DMS153 treated with DMSO at 0.1 percent for 48 hours (cell line): ENCODE measurements around the gene ATP8B3.

Experiments used
- DNase-seq: peaks from one replicate; lab custom pipeline; 2025; ENCODE audit not compliant: unreplicated experiment; lab: John Stamatoyannopoulos, UW

Gene ATP8B3

DNA sequence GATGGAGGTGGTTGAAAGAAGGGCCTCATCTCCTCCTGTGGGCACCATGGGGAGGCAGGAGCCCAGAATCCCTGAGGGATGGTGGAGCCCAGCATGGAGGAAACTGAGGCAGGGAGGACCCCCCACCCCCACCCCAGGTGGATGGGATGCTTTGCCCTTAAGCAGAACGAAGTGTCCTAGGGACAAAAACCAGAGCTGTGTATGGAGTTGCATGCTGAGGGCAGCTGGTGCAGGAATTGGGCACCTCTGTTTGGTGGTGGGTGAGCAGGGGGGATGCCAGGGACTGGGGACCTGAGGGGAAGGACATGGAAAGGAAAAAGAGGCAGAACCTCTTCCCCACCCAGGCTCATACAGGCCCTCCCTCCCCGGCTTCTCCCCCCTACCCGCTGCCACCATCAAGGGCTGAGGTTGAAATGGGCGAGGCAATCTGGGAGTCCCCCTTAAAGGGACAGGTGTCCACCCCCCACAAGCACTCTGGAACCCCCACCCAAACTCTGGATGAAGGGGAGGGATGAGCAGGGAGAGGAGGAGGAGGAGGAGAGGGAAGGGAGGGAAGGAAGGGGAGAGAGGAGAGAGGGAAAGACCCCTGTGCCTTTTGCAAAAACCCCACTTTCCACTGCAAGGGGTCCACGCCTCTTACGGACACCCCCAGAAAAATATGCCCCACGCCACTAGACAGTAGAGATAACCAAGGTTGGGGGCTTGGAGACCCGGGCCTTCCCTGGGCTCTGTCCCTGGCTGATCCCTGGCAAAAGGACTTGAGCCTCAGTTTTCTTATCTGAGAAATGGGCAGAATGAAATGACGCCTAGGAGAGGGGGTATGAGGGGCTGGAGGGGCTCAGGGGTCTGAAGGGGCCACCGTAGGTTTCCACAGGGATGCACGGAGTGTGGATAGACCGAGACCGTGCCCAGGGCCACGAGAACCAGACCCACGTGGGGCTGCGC lies 52.8 kb downstream of the ATP8B3 start:
- DNase-seq = no peak

- no peak for DNase-seq
Observed at GRCh38 chr19:1758231-1758577, 53.9 kb downstream of the ATP8B3 start.

GRCh38 chr19:1757468-1758230 lies 54.4 kb downstream of the ATP8B3 start:
- no peak for DNase-seq

- no peak for DNase-seq
Observed at GRCh38 chr19:1756705-1757465, 55.2 kb downstream of the ATP8B3 start.

- DNase-seq = no peak
Observed at GRCh38 chr19:1756264-1756663, 55.8 kb downstream of the ATP8B3 start.

DNA sequence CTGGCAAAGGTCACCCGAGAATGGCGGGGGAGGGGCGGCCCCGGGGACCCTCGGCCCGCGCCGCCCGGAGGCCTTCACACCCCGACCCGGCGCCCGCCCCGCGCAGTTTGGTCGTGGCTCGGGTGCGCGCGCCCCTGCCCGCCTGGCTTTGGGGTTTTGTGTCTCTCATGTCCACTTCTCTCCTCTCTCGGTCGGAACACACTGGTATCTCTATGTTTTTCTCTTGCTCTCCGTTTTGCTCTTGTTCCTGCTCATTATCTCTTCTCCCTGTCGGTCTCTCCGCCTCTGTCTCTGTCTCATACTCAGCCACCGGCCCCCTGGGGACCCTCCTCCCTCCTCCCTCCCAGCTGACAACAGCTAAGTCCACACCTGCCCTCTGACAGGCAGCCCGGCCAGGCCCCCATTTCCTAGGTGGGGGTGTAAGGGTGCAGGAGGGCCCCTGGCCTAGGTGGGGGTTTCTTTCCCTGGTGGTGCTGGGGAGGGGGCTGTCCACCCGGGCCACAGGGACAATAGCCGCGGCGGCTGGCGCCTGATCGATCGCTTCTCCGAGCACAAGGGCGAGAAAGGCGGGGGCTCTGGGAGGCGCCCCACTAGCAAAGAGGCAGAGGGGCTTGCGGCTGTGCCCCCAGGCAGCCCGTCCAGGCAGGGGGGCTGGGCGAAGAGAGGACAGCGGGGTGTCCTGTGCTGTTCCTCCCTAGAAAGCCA lies 56.5 kb downstream of the ATP8B3 start:
- no peak for DNase-seq

GRCh38 chr19:1754636-1755466 lies 57.2 kb downstream of the ATP8B3 start:
- no peak for DNase-seq

DNA sequence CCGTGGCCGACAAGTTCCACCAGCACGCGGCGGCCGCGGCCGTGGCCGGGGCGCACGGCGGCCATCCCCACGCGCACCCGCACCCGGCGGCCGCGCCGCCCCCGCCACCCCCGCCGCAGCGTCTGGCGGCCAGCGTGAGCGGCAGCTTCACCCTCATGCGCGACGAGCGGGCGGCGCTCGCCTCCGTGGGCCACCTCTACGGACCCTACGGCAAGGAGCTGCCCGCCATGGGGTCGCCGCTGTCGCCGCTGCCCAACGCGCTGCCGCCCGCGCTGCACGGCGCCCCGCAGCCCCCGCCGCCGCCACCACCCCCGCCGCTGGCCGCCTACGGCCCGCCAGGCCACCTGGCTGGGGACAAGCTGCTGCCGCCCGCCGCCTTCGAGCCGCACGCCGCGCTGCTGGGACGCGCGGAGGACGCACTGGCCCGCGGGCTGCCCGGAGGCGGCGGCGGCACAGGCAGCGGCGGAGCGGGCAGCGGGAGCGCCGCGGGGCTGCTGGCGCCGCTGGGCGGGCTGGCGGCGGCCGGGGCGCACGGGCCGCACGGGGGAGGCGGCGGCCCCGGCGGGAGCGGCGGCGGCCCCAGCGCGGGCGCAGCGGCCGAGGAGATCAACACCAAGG lies 57.9 kb downstream of the ATP8B3 start:
- DNase-seq = no peak

- no peak for DNase-seq
Observed at GRCh38 chr19:1752757-1753728, 59.0 kb downstream of the ATP8B3 start, which contains the start of gene ONECUT3. Gene ONECUT3 (plus strand): TSS chr19:1753506. CDS start chr19:1753663, 157 bp downstream.

GRCh38 chr19:1752009-1752756 lies 59.9 kb downstream of the ATP8B3 start:
- DNase-seq = no peak

GRCh38 chr19:1751367-1752008 lies 60.6 kb downstream of the ATP8B3 start:
- no peak for DNase-seq

DNA sequence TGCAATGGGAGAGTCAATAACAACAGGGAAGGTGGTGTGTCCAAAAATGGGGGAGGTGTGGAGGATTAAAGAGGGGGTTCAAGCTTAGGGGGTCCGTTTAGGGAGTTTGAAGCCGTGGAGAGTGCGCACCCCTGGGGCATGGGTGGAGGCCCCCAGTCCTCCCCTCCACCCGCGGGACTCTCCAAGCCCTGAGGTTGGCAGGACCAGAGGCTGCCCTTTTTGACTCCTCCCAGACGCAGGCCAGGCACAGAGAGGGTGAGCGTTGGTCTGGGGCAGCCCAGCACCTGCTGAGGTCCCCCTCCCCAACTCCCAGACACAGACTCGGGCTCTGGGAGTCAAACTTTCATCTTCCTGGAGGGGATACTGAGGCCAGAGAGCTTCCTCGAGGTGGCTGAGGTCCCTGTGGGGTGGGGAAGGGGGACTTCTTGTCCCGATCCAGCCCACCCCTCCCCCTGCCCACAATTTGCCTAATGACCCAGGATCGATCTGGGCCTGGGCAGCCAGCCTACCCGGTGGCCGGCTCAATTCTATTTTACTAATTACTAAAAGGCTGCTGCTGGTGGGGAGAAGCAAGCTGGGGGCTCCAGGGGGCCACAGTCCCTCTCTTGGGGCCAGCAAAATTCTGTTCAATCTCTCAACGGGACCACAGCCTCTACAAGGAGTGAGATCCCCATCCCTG lies 61.6 kb downstream of the ATP8B3 start:
- no peak for DNase-seq

DNA sequence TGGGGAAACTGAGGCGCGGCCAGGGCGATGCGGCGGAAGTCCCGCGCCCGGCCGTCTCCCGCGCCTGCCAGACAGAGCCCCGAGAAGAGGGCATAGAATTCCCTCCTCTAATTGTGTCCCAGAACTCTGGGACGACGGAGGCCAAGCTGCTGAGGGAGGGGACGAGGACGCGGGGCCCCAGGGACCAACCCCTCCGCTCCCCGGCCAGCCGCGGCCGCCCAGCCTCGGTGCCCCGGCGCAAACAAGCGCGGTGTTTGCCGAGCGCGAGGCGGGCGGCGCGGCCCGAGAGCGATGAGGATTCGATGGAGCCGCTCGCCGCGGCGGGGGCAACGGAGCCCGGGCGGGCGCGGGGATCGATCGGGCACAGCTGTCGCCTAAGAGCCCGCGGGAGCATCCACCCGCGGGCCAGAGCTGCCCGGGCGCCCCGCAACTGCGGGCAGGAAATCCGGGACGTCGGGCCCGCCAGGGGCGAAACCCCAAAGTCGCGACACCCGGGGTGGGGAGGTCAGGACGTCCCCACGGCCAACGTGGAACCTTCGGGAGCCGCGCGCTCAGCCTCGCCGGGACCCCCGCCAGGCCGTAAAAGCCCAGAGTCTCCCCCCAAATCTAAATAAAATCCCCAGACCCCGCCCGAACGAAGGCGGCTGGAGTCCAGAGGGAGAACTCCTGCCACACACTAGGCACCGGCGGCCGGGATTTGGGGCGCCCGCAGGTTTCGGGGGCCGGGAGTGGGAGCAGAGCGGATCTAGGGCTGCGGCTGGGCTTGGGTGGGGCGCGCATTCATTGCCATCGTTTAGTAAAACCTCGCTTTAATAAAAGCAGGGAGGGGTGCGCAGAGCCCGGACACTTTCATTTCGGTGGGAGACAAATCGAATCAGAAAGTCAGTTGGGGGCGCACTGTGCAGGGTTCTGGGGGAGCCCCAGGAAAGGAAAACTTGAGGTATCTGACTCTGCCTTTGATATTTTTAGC lies 62.4 kb downstream of the ATP8B3 start:
- no peak for DNase-seq

- DNase-seq = no peak
Observed at GRCh38 chr19:1748873-1749341, 63.2 kb downstream of the ATP8B3 start.
